Suppressor macrophage treated with lipopolysaccharide for 1 hour (primary cell): ENCODE data around the gene ADCK1.
"Not testable (repeated sequence)": the region's sequence is repeated elsewhere in the genome, so short reads cannot be mapped to it uniquely, and the experiment has no call there.

Experiments used
- DNase-seq, 3 donors: peaks; one replicate each; pipeline ENCODE4 v3.0.0-alpha.2; 2020 to 2022

The ADCK1 gene, protein sequence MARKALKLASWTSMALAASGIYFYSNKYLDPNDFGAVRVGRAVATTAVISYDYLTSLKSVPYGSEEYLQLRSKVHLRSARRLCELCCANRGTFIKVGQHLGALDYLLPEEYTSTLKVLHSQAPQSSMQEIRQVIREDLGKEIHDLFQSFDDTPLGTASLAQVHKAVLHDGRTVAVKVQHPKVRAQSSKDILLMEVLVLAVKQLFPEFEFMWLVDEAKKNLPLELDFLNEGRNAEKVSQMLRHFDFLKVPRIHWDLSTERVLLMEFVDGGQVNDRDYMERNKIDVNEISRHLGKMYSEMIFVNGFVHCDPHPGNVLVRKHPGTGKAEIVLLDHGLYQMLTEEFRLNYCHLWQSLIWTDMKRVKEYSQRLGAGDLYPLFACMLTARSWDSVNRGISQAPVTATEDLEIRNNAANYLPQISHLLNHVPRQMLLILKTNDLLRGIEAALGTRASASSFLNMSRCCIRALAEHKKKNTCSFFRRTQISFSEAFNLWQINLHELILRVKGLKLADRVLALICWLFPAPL

DNA sequence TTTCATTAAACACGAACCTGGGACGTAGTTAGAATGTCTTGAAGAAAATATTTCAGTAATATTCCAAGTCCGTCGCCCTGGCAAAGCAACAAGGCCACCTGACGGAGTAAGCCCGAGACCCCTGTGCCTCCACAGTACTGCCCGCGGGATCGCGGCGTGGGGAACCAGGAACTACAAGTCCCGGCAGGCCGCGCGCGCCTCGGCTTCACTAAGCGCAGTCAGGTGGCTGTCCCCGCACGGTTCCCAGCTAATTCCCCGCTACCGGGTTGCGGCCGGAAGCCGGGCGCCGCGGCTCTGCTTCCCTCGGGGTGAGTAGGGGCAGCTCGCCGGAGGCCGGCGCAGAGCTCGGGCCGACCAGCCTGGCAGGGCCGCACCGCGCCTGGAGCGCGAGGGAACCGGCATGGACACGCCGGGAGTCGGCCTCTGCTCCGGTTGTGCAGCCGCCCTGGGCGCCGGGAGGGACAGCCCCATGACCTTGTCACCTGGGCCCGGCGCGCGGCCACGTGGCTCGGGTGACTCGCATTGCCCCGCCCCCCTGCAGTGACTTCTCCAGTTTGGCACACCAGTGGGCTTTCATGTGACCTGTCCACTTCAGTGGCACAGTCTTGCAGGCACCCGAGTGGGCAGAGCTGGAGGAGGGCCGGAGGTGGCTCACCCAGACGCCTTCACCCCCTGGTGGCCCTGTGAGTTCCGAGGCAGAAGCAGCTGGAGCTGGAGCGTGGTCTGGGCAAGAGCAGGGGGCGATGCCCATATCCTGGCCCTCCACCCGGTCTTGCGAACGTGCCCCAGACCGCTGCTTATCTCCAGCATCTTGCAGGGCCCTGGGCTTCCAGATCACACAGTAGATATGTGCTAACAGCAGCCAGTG is at the start of gene ADCK1:
TSS of gene ADCK1 (plus strand) at position 247 of the 868 bp plus-strand sequence. CDS start 18,870 bp downstream, outside the sequence.
- peak; percentile 85 to 94 (median 89) for DNase-seq

DNA sequence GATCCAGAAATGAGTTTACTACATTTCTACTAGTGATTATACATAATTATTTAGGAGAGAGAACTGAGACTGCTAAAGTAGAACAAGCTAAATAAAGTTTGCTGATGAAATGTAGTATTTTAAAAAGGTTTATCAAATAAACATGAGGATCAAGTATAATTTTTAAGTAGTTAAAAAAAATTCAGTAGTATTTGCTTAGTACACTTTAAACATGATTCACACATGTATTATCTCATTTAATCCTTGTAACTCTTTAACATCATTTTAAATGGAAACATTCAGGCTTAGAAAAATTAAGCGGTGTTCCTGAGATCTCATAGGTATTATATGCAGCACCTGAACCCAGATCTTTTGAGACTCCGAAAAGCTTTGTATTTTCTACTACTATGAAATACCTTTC is 47.6 kb upstream of the ADCK1 start:
- DNase-seq, result no peak

DNA sequence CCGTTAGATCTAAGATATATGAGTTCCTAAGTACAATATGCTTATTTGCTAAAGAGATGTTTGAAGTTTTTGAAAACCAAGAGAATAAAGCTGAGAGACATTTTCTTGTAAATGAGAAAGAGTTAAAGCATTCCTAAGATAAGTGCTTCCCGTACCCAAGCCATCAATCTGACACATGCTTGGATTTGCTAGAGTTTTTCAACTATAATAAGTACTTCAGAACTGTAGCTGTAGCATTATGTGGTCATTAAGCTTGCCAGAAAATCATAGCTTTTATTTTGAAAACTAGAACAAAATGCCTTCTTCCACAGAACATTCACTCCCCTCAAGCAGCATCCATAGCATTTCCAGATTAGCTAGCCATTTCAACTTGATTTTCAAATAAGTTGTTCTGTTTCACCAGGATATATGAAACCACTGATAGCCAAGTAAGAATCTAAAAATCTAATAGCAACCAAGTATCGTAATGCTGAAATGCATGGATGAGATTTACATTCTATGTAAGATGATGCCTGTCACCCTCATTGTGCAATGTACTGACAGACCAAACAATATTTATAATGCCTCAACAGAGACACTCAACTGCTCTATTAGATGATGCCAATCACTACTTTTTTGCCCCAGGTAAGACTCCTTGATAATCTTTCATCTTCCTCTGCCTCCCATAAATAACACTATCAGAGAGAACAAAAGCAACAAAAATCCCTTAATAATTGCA is 47.0 kb upstream of the ADCK1 start:
- DNase-seq, result no peak

DNA sequence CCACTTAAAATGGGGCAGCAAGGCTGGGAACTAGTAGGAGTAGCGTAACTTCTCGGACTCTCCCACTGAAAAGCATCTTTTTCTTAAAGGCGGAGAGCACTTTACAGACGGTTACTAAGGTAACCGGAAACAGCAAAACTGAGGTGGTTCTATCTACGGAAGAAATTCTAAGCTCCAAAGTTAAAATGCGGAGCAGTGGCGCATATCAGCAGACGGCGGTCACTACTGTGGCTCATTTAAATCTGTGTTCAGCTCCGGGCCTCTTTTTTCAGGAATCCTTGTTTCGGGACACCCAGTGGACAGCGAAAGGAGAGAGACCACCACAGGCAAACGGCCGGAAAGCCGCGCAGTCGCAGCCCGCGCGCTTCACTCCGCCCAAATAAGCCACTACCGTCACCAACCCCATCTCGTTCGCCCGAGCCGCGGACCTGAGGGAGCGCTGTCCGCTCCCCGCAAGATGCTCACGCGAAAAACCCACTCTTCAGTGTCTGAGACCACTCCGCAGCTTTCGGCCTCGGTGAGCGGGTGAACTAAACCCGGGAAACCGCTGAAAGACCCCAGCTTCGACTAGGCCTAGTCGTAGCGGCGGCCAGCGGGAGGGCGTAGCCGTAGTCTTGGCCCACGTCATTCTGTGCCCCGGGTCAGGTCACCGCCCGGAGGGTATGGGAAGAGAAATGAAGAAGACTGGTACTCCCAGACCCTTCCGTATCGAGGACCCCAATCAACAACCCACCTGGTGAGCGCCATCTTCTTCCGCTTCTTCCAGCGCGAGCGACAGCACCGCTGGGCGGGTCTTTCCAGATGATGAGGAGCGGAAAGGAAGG is 39.3 kb upstream of the ADCK1 start, which contains the start of gene SNW1:
TSS of gene SNW1 (minus strand) at position 776 of the 824 bp plus-strand sequence. CDS start at position 747, 29 bp downstream.
- DNase-seq, result peak; percentile 96 to 97 (median 97)

DNA sequence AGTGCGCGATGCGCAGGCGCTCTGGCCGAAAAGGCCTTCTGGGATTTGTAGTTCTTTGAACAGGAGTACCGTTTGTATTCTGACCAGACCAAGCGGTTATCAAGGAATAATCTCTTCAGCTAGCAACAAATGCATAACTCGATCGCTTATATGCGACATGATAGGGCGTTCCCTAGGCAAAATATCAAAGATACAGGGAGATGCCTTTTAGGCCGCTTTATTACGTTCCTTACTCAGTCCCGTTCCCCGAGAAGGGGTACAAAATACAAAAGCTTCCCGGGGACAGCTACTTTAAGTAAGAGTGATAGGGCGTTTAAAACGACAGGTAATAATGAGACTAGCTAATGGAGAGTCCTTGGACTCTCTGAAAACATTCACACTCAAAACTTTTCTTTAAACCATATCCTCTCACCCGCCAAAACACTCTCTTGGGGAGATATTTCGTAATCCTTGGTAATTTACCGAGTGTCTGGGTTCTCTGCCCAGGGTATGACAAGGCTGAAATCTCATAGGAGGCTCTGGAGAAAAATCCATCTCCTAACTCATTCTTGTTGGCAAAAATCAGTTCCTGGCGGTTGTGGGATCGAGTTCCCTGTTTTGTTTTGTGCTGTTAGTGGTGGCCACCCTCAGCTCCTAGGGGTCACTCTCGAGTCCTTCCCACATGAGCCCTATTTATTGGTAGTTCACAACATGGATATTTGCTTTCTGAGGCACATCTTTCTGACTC is 38.5 kb upstream of the ADCK1 start:
- DNase-seq, result peak; percentile 58 to 69 (median 65)

DNA sequence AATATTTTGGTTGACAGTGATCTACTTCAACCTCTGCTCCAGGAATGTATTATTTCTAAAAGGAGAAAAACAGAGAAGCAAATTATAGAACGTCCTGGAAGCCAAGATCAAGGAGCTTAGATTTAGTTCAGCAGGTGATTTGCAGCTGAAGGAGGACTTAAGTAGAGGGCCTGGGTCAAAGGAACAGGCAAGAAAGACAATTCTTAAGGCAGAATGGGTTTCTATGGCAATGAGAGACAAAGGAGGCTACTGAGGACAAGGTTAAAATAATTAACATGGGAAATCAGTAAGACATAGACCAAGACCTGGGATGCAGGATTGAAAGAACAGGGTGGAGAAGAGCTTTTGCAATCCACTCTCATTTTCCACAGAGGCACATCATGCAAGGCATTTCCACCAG is 36.6 kb upstream of the ADCK1 start:
- DNase-seq, result no peak

DNA sequence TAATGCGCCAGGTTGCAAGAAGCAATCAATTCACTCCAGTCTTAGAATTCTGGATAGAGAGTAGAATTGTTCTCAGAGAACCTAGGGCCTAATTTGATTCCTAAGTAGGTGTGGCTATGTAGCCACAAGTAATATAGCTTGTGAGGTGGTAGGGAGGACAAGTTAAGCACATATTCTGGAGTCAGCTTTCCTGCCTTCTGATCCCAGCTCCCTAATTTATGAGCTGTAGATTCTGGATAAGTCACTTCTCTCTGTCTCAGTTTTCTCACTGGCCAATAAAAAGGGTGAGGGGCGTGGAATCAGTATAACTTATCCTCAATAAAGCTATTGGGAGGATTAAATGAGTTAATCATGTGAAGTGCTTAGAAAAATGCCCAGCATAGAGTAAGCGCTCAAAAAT is 35.9 kb upstream of the ADCK1 start:
- no peak for DNase-seq

DNA sequence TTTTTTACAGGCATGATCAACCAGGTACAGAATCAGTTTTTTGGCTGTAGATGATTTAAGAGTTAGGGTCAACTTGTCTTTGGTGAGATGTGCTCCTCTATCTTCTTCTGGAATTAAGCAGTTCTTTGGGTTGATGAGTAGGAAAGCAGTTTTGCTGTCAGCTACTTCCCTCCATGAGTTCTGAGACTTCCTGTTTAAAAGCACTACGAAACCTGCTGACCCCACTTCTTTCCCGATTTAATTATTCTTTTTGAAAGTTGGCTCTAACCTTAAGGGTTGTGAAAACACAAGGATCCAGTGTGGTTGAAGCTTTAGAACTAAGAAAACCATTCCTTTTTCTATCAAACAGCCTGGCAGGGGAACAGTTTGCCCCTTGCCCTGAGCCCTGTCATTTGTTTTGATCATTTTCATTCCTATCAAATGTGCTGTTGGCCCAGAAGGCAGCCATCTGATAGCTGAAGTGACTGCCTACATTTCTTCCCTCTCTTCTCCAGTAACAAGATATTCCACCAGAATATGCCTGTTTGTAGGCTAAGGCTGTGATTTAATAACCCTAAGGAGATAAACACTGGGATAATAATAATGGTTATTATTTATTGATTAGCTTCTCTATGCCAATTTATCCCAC is 31.4 kb upstream of the ADCK1 start:
- peak in 1 of 3 donors; percentile 6 for DNase-seq

DNA sequence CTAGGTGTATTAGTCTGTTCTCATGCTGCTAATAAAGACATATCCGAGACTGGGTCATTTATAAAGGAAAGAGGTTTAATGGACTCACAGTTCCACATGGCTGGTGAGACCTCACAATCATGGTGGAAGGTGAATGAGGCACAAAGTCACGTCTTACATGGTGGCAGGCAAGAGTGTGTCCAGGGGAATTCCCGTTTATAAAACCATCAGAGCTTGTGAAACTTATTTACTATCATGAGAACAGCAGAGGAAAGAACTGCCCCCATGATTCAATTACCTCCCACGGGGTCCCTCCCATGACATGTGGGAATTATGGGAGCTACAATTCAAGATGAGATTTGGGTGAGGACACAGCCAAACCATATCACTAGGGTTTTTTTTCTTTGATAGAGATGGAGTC is 25.9 kb upstream of the ADCK1 start:
- peak; percentile 38 to 56 (median 46) for DNase-seq

DNA sequence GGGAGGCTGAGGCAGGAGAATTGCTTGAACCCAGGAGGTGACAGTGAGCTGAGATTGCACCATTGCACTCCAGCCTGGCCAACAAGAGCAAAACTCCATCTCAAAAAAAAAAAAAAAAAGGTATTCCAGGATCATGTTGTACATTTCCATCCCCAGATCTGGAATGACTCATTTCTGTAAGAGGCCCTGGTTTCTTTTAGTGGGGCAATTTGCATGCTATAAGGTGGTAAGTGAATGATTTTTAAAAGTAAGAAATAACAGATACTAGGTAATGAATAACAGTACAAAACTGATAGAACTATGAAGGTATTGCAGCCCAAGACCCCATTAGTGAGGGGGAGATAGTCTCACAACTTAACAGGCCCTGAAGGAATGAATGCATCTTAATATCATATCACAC is 17.7 kb upstream of the ADCK1 start:
- DNase-seq, result no peak

DNA sequence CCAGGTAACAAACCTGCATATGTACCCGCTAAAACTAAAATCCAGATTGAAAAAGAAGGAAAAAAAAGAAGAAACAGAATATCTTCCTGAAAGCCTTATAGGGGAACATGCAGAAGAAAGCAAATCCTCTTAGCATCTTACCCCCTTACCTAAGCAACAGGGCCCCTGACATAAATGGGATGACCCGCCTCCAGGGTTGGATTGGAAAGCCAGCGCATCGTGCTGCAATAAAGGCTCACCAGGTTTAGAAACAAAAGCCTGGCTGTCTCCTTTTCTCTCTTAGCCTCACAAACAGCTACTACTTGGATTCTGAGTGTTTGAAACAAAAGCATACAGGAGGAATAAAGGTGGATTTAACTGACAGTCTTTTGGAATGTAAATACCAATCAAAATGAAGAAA is 13.8 kb upstream of the ADCK1 start:
- no peak for DNase-seq

DNA sequence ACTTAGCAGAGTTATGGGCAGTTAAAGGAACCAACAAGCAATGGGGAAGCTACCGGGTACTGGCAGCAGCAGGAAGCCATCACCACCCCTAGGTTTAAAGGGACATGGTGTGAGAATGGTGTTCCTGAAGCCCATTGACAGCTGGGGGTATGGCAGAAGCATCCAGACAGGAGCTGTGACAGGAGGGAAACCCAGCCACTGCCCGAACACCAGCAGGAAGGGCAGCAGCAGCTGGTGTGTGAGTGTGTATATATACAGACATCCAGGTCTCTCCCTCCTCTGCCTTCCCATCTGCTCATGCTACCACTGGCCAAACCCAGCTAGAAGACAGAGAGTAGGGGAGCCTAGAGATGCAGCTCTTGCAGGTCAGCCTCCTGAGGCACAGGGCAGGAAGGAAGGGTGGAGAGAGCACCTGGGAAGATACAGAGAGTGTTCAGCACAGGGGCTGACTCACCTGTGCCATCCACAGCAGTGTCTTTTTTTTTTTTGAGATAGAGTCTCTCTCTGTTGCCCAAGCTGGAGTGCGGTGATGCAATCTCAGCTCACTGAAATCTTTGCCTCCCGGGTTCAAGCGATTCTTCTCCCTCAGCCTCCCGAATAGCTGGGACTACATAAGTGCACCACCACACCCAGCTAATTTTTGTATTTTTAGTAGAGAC is 9.2 kb upstream of the ADCK1 start:
- DNase-seq, result no peak

DNA sequence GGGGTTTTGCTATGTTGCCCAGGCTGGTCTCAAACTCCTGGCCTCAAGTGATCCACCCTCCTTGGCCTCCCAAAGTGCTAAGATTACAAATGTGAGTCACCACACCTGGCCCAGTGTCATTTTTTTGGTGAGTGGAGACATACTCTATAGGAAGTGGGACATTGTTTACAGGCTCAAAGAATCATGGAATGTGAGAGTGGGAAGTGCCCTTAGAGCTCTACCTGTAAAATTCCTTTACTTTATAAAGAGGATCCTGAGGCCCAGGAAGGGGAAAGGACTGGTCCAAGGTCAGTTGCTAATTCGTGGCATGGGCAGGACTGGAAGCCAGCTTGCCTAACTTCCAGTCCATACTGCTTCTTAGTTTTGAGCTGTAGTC is 8.7 kb upstream of the ADCK1 start:
- no peak for DNase-seq

DNA sequence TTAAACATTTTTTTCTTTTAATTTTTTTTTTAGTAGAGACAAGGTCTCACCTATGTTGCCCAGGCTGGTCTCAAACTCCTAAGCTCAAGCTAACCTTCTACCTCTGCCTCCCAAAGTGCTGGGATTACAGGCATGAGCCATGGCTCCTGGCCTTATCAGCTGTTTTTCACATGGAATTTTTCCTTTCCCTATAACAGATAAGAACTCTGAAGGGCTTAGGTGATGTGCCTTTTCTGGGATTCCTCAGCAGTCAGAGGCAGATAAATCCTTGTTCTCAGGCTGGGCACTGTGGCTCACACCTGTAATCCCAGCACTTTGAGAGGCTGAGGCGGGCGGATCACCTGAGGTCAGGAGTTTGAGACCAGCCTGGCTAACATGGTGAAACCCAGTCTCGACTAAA is 6.7 kb upstream of the ADCK1 start:
- not testable (repeated sequence) for DNase-seq

DNA sequence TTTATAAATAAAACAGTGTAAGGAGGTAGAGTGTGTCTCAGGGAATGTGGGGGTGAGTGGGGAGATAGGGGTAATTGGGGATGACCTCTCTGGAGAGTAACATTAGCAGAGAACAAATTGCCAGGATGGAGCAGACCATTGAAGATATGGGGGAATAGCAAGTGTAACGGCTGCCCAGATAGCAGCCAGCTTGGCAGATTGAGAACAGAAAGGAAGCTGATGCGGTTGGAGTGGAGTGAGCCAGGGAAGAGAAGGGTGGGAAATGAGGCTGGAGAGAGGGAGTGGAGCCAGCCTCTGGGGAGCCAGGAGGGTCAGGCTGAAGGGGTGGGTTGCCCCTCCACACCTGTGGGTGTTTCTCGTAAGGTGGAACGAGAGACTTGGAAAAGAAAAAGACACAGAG is 5.6 kb upstream of the ADCK1 start:
- DNase-seq, result no peak

DNA sequence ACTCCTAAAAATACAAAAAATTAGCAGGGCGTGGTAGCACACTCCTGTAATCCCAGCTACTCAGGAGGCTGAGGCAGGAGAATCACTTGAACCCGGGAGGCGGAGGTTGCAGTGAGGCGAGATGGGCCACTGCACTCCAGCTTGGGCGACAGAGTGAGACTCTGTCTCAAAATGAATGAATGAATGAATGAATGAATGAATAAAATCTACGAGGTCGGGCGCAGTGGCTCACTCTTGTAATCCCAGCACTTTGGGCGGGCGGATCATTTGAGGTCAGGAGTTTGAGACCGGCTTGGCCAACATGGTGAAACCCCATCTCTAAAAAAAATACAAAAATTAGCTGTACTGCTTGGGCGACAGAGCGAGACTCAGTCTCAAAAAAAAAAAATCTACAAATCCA is 453 bp upstream of the ADCK1 start:
- peak in 1 of 3 donors; percentile 8 for DNase-seq

DNA sequence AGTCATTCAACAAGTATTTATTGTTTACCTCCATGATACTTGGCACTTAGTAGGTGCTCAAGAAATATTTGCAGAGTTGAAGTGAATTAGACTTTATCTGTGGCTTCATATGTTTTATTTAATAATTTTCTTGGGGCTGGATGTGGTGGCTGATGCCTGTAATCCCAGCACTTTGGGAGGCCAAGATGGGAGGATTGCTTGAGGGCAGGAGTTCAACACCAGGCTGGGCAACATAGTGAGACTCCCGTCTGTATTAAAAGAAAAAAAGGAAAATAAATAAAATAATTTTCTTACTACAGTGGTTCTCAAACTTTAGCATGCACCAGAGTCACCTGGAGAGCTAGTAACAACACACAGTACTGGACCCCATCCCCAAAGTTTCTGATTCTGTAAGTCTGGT is 905 bp downstream of the ADCK1 start:
- no peak for DNase-seq

DNA sequence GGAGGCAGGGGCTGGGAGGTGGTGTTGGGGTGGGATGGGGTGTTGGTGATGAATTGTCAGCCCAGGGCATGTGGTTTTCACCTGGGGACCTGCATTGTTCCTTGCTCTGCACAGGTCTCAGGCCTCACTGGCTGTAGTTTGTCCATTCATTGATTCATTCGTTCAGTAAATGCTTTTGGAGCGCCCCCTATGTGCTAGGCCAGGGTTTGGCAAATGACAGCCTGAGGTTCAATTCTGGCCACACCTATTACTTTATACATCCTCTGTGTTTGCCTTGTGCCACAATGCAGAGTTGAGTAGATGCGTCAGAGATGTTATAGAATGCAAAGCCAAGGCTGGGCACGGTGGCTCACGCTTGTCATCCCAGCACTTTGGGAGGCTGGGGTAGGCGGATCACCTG is 4.7 kb downstream of the ADCK1 start:
- peak; percentile 21 to 45 (median 28) for DNase-seq

DNA sequence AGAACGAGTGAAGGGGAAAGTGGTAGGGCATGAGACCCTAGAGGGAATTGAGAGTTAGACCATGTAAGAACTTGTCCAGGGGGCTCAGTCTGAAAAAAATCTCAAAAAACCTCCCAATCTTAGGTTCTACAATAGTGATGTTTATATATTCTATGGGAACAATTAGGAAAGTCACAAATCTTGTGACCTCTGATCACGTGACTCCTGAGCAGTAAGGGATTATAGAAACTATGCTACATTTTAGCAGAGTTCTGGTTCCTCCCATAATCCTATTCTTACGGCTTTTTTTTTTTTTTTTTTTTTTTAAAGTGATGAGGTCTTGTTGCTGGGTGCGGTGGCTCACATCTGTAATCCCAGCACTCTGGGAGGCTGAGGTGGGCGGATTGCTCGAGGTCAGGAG is 5.8 kb downstream of the ADCK1 start:
- peak in 1 of 3 donors; percentile 22 for DNase-seq

DNA sequence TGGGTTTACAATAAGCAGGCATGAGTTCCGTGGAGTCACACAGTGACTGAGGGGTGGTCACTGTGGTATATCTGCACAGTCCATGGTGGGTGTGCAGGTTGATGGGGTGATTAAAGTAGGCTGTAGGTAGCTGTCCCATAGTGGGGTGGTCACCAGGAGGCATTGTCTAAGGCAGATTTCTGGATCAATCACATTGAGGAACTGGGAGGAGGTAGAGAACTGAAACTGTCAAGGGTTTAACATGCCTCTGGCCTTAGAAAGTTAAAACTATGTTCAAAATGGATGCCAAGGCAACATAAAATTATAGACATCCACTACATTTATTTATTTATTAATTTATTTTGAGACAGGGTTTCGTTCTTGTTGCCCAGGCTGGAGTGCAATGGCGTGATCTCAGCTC is 8.3 kb downstream of the ADCK1 start:
- no peak for DNase-seq
